ENCODE data around the gene HRH1.
"Not testable (repeated sequence)": the region's sequence is repeated elsewhere in the genome, so short reads cannot be mapped to it uniquely, and the experiment has no call there.

HRH1 gene

GRCh38 chr3:11172096-11172690 is 17.9 kb downstream of the HRH1 start:
- DNase-seq: no peak

DNA sequence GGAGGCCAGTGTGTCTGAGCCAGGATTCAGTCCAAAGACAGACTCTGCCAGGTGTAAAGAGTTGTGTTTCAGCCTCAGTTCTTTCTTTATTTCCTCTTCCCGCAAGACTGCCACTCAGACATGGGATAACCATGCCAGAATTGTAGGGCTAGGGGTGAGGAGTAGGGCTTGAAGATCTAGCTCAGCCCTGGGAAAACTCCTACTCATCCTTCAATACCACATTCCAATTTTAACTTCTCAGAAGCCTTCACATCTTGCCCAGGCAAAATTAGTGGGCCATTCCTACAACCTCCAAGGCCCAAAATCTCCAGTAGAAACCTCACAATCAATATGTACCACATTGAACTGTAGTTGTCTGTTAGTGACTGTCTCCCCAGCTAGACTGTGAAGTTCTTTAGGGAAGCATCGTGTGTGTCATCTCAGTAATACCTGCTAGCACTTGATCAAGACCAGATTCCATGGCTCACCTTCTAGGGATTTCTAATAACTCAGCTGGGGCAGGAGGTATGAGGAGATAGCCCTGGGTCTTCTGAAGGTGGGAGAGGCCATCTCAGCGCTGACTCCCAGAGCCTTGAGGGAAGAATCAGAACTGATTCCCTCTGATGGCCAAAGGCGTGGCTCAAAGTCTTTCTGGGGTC is 19.7 kb downstream of the HRH1 start:
- no peak for DNase-seq

- no peak for DNase-seq
These were observed 24.1 kb downstream of the HRH1 start for GRCh38 chr3:11178421-11178820.

- DNase-seq: not testable (repeated sequence)
These were observed 30.2 kb downstream of the HRH1 start for GRCh38 chr3:11184328-11184969.

GRCh38 chr3:11185144-11185543 is 30.9 kb downstream of the HRH1 start:
- no peak for DNase-seq

- peak in 1 of 2 experiments; percentile 85 for DNase-seq
These were observed 31.4 kb downstream of the HRH1 start for GRCh38 chr3:11185564-11186317.

DNA sequence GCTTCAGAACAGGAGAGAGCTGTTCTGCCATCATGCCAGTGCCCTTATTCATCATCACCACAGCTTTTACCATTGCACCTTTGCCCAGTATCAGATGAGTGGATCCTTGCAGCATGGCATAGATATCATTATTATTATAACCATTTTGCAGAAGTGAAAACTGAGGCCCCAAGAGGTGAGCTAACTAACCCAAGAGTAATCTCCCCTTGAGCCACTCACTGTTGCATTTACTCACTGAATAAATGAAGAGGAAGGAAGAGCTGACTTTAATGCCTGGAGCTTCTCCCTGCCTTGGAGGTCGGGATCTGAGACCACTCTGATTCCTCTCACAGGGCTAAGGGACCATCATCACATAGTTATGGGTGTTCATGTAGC is 32.0 kb downstream of the HRH1 start:
- DNase-seq: no peak

DNA sequence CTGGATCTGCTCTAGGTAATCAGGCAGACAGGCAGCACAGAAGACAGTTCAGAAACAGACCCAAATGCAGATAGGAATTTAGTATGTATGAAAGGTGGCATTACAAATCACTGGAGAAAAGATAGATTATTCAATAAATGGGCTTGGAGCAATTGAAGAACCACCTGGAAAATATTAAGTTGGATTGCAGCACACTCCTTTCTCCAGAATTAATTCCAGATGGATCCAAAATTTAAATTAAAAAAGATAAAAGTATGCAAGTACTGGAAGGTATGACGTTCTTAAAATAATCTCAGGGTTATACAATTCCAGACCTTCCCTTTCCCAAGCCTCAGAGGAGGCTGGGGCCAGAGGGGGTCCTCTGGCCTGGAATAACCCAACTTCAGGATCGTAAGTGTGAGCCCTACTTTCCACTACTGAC is 32.5 kb downstream of the HRH1 start:
- DNase-seq: no peak

DNA sequence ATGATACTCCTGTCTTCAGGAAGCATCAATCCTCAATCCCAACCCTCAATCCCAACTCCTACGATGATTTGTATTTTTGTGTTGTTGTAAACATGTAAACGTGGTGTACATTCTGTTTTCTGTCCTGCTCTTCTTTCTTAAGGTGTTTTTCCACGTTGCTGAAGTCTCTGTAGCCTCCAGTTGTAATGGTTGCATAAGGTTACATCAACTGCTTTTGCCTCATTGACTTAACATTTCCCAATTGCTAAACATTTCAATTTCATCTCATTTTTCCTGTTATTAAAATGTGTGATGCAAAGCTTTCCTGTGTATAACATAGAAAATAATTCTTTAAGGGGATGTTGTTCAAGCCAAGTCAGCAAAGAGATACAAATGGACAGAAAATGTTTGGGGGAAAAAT is 33.4 kb downstream of the HRH1 start:
- no peak for DNase-seq

GRCh38 chr3:11188231-11188630 is 33.9 kb downstream of the HRH1 start:
- DNase-seq: no peak

GRCh38 chr3:11195201-11195600 is 40.9 kb downstream of the HRH1 start:
- DNase-seq: no peak

- peak; percentile 34 to 84 for DNase-seq
These were observed 41.5 kb downstream of the HRH1 start for GRCh38 chr3:11195721-11196332.

GRCh38 chr3:11197484-11197883 is 43.2 kb downstream of the HRH1 start:
- DNase-seq: no peak

- no peak for DNase-seq
These were observed 43.8 kb downstream of the HRH1 start for GRCh38 chr3:11198070-11198469.

DNA sequence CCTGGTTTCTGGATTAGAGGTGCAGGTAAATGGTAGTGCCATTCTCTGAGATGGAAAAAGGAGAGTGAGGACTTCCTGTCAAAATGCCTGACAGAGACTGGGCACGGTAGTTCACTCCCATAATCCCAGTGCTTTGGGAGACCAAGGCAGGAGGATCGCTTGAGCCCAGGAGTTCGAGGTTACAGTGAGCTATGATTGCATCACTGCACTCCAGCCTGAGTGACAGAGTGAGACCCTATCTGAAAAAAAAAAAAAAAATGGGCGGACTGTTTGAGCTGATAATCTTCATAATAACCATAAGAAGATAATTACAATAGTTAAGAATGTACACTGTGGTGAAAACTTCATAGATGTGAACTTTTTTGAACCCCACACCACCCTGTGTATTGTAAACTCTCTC is 44.2 kb downstream of the HRH1 start:
- DNase-seq: no peak

- peak in 1 of 2 experiments; percentile 47 for DNase-seq
These were observed 45.9 kb downstream of the HRH1 start for GRCh38 chr3:11199902-11200845.

DNA sequence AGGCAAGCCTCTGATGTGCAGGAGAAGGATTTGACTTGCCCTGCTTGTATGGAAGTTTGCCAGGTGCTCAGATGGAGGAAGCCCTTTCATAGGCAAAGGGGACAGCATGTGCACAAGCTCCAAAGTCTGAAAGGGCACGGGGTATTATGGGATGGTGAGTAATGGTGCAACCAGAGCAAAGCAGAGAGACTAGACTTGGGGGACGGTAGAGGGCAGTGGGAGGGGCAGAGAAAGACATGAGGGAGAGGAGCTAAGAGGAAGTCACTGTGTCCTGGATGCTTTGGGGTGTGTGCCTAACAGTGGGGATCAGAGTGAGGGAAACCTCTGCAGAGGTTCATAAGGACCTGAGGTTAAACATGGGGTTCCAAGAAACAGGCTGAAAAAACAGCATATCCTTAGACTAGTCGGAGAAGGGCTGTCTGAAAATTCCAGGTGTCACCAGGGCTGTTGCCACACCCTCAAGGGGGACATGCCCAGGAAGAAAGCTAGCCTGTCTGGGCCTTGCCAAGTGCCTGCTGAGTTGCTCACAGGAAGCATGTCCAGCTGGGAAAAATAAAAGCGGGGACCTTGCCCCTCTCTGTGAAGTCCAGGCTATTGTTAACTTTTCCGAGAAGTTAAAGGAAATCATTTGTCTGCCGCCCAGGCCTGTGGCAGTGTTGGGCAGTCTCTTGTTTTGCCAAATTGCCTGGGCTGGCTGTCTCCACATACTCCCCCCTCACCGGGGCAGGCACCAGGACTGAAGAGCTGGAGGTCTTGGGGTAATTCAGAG is 47.1 kb downstream of the HRH1 start:
- peak; percentile 44 to 76 for DNase-seq

GRCh38 chr3:11203961-11204360 is 49.7 kb downstream of the HRH1 start:
- DNase-seq: no peak

DNA sequence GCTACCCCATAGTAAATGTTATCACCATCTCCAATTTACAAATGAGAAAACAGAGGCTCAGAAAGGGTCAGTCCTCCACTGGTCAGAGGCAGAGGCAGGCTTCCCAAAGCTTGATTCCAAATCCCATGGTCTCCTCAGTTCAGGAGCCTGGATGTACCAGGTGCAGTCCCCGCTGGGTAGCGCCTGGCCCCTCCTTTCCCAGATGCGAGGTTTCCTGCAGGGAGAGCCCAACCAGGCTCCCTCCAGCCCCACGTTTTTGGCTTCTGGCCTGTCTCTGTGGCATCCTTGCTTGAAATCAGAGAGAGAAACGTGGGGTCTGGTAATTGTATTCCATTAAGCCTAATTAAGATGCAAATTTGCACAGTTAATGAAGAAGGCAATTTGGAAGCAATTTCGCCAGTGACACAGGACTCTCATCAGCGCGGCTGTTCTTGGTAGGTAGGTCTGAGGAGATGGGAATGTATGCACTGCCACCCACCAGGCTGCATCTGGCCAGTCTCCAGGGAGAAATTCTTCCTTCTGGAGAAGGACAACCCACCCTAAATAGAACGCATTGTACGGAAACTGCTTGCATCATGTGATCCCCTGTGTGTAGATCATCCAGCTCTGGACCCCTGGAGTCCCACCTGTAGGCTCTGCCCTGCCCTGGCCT is 50.5 kb downstream of the HRH1 start:
- DNase-seq: no peak

DNA sequence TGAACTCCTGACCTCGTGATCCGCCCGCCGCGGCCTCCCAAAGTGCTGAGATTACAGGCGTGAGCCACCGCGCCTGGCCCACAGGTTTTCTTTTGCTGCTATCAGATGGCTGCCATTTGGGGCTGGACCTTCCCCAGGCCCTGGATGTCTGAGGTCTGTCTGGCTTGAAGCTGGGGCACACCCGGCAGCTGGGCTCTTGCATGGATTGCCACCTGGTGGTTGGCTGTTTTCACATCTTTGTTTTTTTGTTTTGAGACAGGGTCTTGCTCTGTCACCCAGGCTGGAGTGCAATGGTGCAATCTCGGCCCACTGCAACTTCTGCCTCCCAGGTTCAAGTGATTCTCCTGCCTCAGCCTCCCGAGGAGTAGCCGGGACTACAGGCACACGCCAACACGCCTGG is 51.6 kb downstream of the HRH1 start:
- DNase-seq: peak in 1 of 2 experiments; percentile 36

DNA sequence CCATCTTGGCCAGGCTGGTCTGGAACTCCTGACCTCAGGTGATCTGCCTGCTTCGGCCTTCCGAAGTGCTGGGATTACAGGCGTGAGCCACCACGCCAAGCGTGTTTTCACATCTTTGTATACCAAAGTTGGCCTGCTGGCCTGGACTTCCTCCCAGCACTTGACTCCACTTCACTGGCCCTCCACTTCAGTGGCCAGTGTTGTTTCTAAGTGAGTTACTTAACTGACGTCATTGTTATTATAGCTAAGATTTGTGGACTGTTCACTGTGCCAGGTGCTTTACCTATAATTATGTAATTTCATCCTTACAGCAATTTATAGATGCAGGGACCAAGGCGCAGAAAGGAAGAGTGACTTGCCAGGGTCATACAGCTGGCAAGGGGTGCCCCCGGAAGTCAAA is 52.0 kb downstream of the HRH1 start:
- no peak for DNase-seq
